Panc1 (cell line): Measurements from ENCODE around the gene GMDS. TPM values are rescaled to one million over a fixed set of nuclear protein-coding genes. Genes with fewer than 3 reads are reported as not detected.

Experiments used
- ATAC-seq: fragments of 200-7000 bp; cut with Tn5 transposase; 2 replicates; pipeline ENCODE4 v1.9.1; 2020; ENCODE audit warnings: mild to moderate bottlenecking, moderate library complexity
- BruUV-seq: library from RNA; stranded (reverse); fragments of 400-500 nt; replicated peaks from 2 replicates; lab custom pipeline; 2021; lab: Mats Ljungman, UMichigan
- CTCF ChIA-PET: fragments of 300-600 bp; sonication (Branson Sonifier 250); formaldehyde crosslinking; loops from one replicate; lab custom pipeline; 2022; ENCODE audit warnings: antibody characterized with exemption; lab: Charles Lee
- POLR2A ChIA-PET: fragments of 300-600 bp; sonication (Branson Sonifier 250); formaldehyde crosslinking; loops from one replicate; lab custom pipeline; 2022; ENCODE audit warnings: antibody characterized with exemption; lab: Charles Lee
- DNase-seq: peaks from one replicate; pipeline ENCODE4 v3.0.0-alpha.2; 2010; ENCODE audit warnings: low read depth, low spot score
- H3K27ac ChIP-seq: 2 replicates; pipeline ENCODE4 v1.5.1; 2011; ENCODE audit warnings: mild to moderate bottlenecking, low read length, inconsistent platforms
- H3K27me3 ChIP-seq: fragments of 200-500 bp; sonication (Bioruptor generic); 2 replicates; pipeline ENCODE4 v1.6.0; 2014; ENCODE audit warnings: low read length, inconsistent platforms; ENCODE audit not compliant: control insufficient read depth, insufficient read depth
- H3K36me3 ChIP-seq: fragments of 200-500 bp; sonication (Bioruptor generic); 2 replicates; pipeline ENCODE4 v1.5.1; 2014; ENCODE audit warnings: inconsistent platforms, mild to moderate bottlenecking, low read length, moderate library complexity; ENCODE audit not compliant: control insufficient read depth, insufficient read depth
- H3K4me1 ChIP-seq: 2 replicates; pipeline ENCODE4 v1.5.1; 2011; ENCODE audit warnings: inconsistent platforms, mild to moderate bottlenecking, low read length, moderate library complexity; ENCODE audit not compliant: control insufficient read depth, insufficient read depth
- H3K4me3 ChIP-seq, 2 experiments: 2 replicates each; pipeline ENCODE4 v1.5.1; 2011 to 2012; ENCODE audit warnings: low read depth in 2 of 2, low read length in 2 of 2, mild to moderate bottlenecking in 2 of 2, inconsistent platforms in 1 of 2, moderate library complexity in 1 of 2
- H3K9me3 ChIP-seq: fragments of 200-500 bp; sonication (Bioruptor generic); 2 replicates; pipeline ENCODE4 v1.5.1; 2014; ENCODE audit warnings: low read depth, mild to moderate bottlenecking, inconsistent platforms, low read length, moderate library complexity; ENCODE audit not compliant: control insufficient read depth, insufficient read depth
- CTCF ChIP-seq: fragments of 450-650 bp; IDR thresholded peaks from 2 replicates; pipeline ENCODE4 v1.5.1; 2017; ENCODE audit warnings: mild to moderate bottlenecking
- POLR2AphosphoS5 ChIP-seq: IDR thresholded peaks from 2 replicates; pipeline ENCODE4 v1.6.1; 2012; ENCODE audit warnings: mild to moderate bottlenecking, low read depth, low read length, moderate library complexity
- REST ChIP-seq, 2 experiments: IDR thresholded peaks; 2 replicates each; pipeline ENCODE4 v1.6.1; 2011 to 2012; ENCODE audit warnings: low read depth in 2 of 2, control low read depth in 1 of 2, low read length in 1 of 2, mild to moderate bottlenecking in 1 of 2, moderate library complexity in 1 of 2; ENCODE audit not compliant: insufficient read depth in 1 of 2
- SIN3A ChIP-seq: IDR thresholded peaks from 2 replicates; pipeline ENCODE4 v1.6.1; 2012; ENCODE audit warnings: low read depth, mild to moderate bottlenecking, low read length, moderate library complexity, borderline replicate concordance; ENCODE audit not compliant: insufficient read depth
- TCF7L2 ChIP-seq: IDR thresholded peaks from 2 replicates; pipeline ENCODE4 v1.6.1; 2011; ENCODE audit warnings: mild to moderate bottlenecking, low read depth, low read length, inconsistent platforms
- in situ Hi-C: cut with HindIII; loops from 2 replicates; pipeline ENCODE4 v1.10.0; 2016; ENCODE audit warnings: low sequenced_read_pairs, low pct_unique_long_range_greater_than_20kb
- intact Hi-C: fragments of 100-400 bp; cut with micrococcal nuclease; formaldehyde crosslinking; loops from one replicate; pipeline ENCODE4 v1.10.0; 2022; ENCODE audit not compliant: unreplicated experiment
- total RNA-seq: library from RNA; stranded (reverse); gene quantifications from one replicate; pipeline ENCODE4 v1.2.1, GENCODE V29; 2021; ENCODE audit not compliant: unreplicated experiment

GMDS gene
- total RNA-seq, 1 experiment from 2014 or later, result 9.8 TPM

- DNase-seq (no peak), ATAC-seq (no peak)
- Histone ChIP-seq H3K27ac (no peak overlapping the region), H3K9me3 (no peaks in the 10 kb centered on the region), H3K27me3 (no peaks in the 10 kb centered on the region), H3K36me3 (no peaks in the 10 kb centered on the region), H3K4me1 (no peaks in the 10 kb centered on the region), H3K4me3 (no peak overlapping the region)
- in situ Hi-C loops (no loop called here), intact Hi-C loops (no loop called here)
- no peak for TF ChIP-seq TCF7L2
- TF ChIP-seq CTCF, result no peak
- TF ChIP-seq REST (IDR thresholded peaks at IDR 0.05; ENCODE audit: insufficient read depth in 1 of 2, low read depth in 2 of 2, low read length in 1 of 2), result no peak
- no peak for TF ChIP-seq SIN3A
- no peak for TF ChIP-seq POLR2AphosphoS5
- ChIA-PET CTCF (no interaction called here), POLR2A (no interaction called here)
- no TSS peak for BruUV-seq
These were observed 332.7 kb downstream of the GMDS start for GRCh38 chr6:1912731-1913130.

DNA sequence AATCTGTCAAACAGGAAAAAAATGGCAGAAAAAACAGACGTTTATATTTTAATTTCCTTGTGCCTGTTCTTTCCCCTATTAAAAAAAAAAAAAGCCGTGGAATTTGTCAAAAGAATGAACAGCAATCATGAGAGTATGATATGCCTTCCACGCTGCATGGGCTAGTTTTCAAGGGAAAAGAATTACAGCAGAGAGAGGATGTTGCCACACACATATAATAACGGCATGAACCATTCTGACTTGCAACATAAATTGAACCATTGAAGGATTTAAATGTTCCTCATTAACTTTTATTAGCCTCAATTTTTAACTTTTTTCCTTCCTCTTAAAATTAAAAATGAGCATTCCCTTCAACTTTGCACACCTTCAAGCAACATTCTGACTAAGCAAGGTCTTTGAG is 333.9 kb downstream of the GMDS start:
- ChIA-PET CTCF (no interaction called here), POLR2A (no interaction called here)
- no peaks in the 10 kb centered on the region for H3K4me1 ChIP-seq
- no peaks in the 10 kb centered on the region for H3K9me3 ChIP-seq
- no peaks in the 10 kb centered on the region for H3K36me3 ChIP-seq
- no peak overlapping the region for H3K4me3 ChIP-seq
- BruUV-seq, result no TSS peak
- intact Hi-C loops, result no loop called here
- in situ Hi-C loops, result no loop called here
- TF ChIP-seq TCF7L2, result no peak
- no peak for TF ChIP-seq POLR2AphosphoS5
- TF ChIP-seq CTCF, result no peak
- TF ChIP-seq REST (IDR thresholded peaks at IDR 0.05; ENCODE audit: insufficient read depth in 1 of 2, low read depth in 2 of 2, low read length in 1 of 2), result no peak
- no peak for TF ChIP-seq SIN3A
- H3K27me3 ChIP-seq, result no peaks in the 10 kb centered on the region
- no peak overlapping the region for H3K27ac ChIP-seq
- DNase-seq (no peak), ATAC-seq (no peak)
